K562 (cell line): ENCODE results near the gene LIG3. TPM values are rescaled to one million over a fixed set of nuclear protein-coding genes. Genes with fewer than 3 reads are reported as not detected.

Experiments
- ATAC-seq: fragments of 200-7000 bp; cut with Tn5 transposase; 3 replicates; pipeline ENCODE4 v1.9.1; 2020; ENCODE audit warnings: moderate library complexity
- BruUV-seq: library from RNA; stranded (reverse); fragments of 400-500 nt; replicated peaks from 2 replicates; lab custom pipeline; 2021; lab: Mats Ljungman, UMichigan
- CTCF ChIA-PET: fragments of 300-600 bp; formaldehyde crosslinking; extraction: SDS; loops from one replicate; lab custom pipeline; 2021; ENCODE audit warnings: low intra/inter-chr PET ratio; lab: Yijun Ruan, JAX
- POLR2A ChIA-PET: fragments of 300-600, 350-650 bp; sonication (Branson Sonifier 250); formaldehyde crosslinking; extraction: SDS; loops from one replicate; lab custom pipeline; 2021; ENCODE audit warnings: antibody characterized with exemption, inconsistent platforms; lab: Yijun Ruan, JAX
- DNase-seq, 4 experiments: peaks; one replicate each; pipeline versions ENCODE4 v3.0.0 to v3.0.0-alpha.2; 2011 to 2018; ENCODE audit warnings: low spot score in 3 of 4, mixed read lengths in 3 of 4; ENCODE audit errors: extremely low read depth in 1 of 4
- FAIRE-seq: peaks from 2 replicates; lab custom pipeline; 2011; peaks lifted over from hg19 to GRCh38; lab: Jason Lieb, UNC
- H2AFZ ChIP-seq: 2 replicates; pipeline ENCODE4 v1.6.0; 2011; ENCODE audit warnings: low read depth, low read length, control low read depth, inconsistent platforms
- H3K27ac ChIP-seq: fragments of 200-600 bp; 3 replicates; pipeline ENCODE4 v1.8.0; 2011; ENCODE audit warnings: low read depth, mild to moderate bottlenecking, control low read depth, inconsistent platforms, low read length, moderate library complexity, mixed read lengths; ENCODE audit errors: extremely low read depth
- H3K27me3 ChIP-seq, 2 experiments: fragments of 300-600 bp in 1 of 2; 2 replicates in 1 of 2; 3 replicates in 1 of 2; pipeline versions ENCODE4 v1.6.0 to v1.8.0; 2011; ENCODE audit warnings: inconsistent platforms in 2 of 2, low read length in 2 of 2, mild to moderate bottlenecking in 1 of 2, mixed read lengths in 1 of 2, moderate library complexity in 1 of 2; ENCODE audit not compliant: control insufficient read depth in 2 of 2, insufficient read depth in 2 of 2
- H3K36me3 ChIP-seq: fragments of 300-600 bp; 3 replicates; pipeline ENCODE4 v1.8.0; 2011; ENCODE audit warnings: mild to moderate bottlenecking, low read length, inconsistent platforms; ENCODE audit not compliant: control insufficient read depth, insufficient read depth
- H3K4me1 ChIP-seq, 2 experiments: fragments of 200-600 bp in 1 of 2; replicated peaks in 1 of 2; 2 replicates in 1 of 2; 3 replicates in 1 of 2; pipeline versions ENCODE4 v1.5.1 to v1.8.0; 2011; ENCODE audit warnings: inconsistent platforms in 2 of 2, low read length in 2 of 2, mild to moderate bottlenecking in 1 of 2, mixed read lengths in 1 of 2, moderate library complexity in 1 of 2; ENCODE audit not compliant: control insufficient read depth in 2 of 2, insufficient read depth in 2 of 2
- H3K4me2 ChIP-seq: 2 replicates; pipeline ENCODE4 v1.6.1; 2011; ENCODE audit warnings: low read length, control low read depth, inconsistent platforms, mixed read lengths; ENCODE audit not compliant: insufficient read depth
- H3K4me3 ChIP-seq: fragments of 200-600 bp; sonication (generic), shearing (Covaris generic); 2 replicates; pipeline ENCODE4 v1.5.1; 2016; ENCODE audit warnings: control low read depth, inconsistent platforms
- H3K79me2 ChIP-seq: fragments of 200-600 bp; 3 replicates; pipeline ENCODE4 v1.8.0; 2011; ENCODE audit warnings: low read length, inconsistent platforms; ENCODE audit not compliant: control insufficient read depth, insufficient read depth
- H3K9ac ChIP-seq, 2 experiments: 2 replicates each; pipeline versions ENCODE4 v1.6.0 to v1.6.1; 2011; ENCODE audit warnings: low read depth in 2 of 2, low read length in 2 of 2, control low read depth in 1 of 2, inconsistent platforms in 1 of 2, mild to moderate bottlenecking in 1 of 2, mixed read lengths in 1 of 2; ENCODE audit not compliant: insufficient read depth in 1 of 2
- H3K9me1 ChIP-seq: one replicate; pipeline ENCODE4 v1.6.0; 2011; ENCODE audit warnings: inconsistent platforms, mild to moderate bottlenecking, low read length, moderate library complexity; ENCODE audit not compliant: control insufficient read depth, insufficient read depth
- H3K9me3 ChIP-seq: replicated peaks from 2 replicates; pipeline ENCODE4 v1.5.1; 2011; ENCODE audit warnings: low read depth, low read length, inconsistent platforms; ENCODE audit not compliant: control insufficient read depth, insufficient read depth
- H4K20me1 ChIP-seq: replicated peaks from 2 replicates; pipeline ENCODE4 v1.6.1; 2011; ENCODE audit warnings: low read length, inconsistent platforms, mixed read lengths; ENCODE audit not compliant: control insufficient read depth, insufficient read depth
- BRD4 ChIP-seq: fragments of 200-600 bp; sonication (generic); IDR thresholded peaks from 2 replicates; pipeline ENCODE4 v1.6.1; 2017; ENCODE audit warnings: inconsistent platforms
- CBX2 ChIP-seq: fragments of 200-600 bp; sonication (generic); IDR thresholded peaks from one replicate; pipeline ENCODE4 v1.6.1; 2012; ENCODE audit warnings: mild to moderate bottlenecking, low read length, inconsistent platforms; ENCODE audit not compliant: insufficient read depth, poor library complexity, severe bottlenecking
- EZH2 ChIP-seq: IDR thresholded peaks from 2 replicates; pipeline ENCODE4 v1.6.1; 2012; ENCODE audit warnings: low read depth, mild to moderate bottlenecking, inconsistent platforms, low read length, borderline replicate concordance
- HDGF ChIP-seq: fragments of 450-650 bp; IDR thresholded peaks from 2 replicates; pipeline ENCODE4 v1.6.1; 2016
- MYC ChIP-seq, 2 experiments: fragments of 250-450 bp in 1 of 2; sonication (Bioruptor Pico) in 1 of 2; IDR thresholded peaks; 2 replicates each; pipeline versions ENCODE4 v1.5.1 to v1.6.1; 2012 to 2021; ENCODE audit warnings: low read depth in 2 of 2, borderline replicate concordance in 1 of 2, improper control_type of control experiment in 1 of 2, low read length in 1 of 2, mild to moderate bottlenecking in 1 of 2, moderate library complexity in 1 of 2
- NR3C1 ChIP-seq: sonication (generic); formaldehyde crosslinking; IDR thresholded peaks from 2 replicates; pipeline ENCODE4 v1.8.1; 2022; ENCODE audit warnings: missing genetic modification reagents
- POU5F1 ChIP-seq: fragments of 150-350 bp; IDR thresholded peaks from 2 replicates; pipeline ENCODE4 v1.6.1; 2014; ENCODE audit warnings: borderline replicate concordance, low read length, low read depth, mild to moderate bottlenecking; ENCODE audit not compliant: partially characterized antibody
- TRIM24 ChIP-seq, 2 experiments: fragments of 450-650 bp; IDR thresholded peaks; 2 replicates each; pipeline ENCODE4 v1.6.1; 2016
- ZC3H4 ChIP-seq: sonication (generic); formaldehyde crosslinking; IDR thresholded peaks from 2 replicates; pipeline ENCODE4 v1.9.0; 2021; ENCODE audit warnings: missing genetic modification reagents, borderline replicate concordance
- ZNF12 ChIP-seq: sonication (generic); formaldehyde crosslinking; IDR thresholded peaks from 2 replicates; pipeline ENCODE4 v1.4.0; 2020; ENCODE audit warnings: mild to moderate bottlenecking, missing genetic modification reagents
- ZNF75A ChIP-seq: fragments of 450-650 bp; formaldehyde crosslinking; IDR thresholded peaks from 2 replicates; pipeline ENCODE4 v1.4.0; 2020; ENCODE audit warnings: mild to moderate bottlenecking
- WGBS: fragments of 100-300 bp; shearing (Covaris generic); methylation state at CpG from one replicate; pipeline ENCODE4 v1.1.6; 2016; ENCODE audit warnings: low coverage, mixed read lengths; ENCODE audit not compliant: insufficient coverage; ENCODE audit errors: missing lambda C conversion rate; 5-methylcytosine and 5-hydroxymethylcytosine counted together
- in situ Hi-C: fragments of 300-500 bp; cut with MboI; formaldehyde crosslinking; loops from 4 replicates; pipeline ENCODE4 v1.15.0; 2018; ENCODE audit warnings: inconsistent platforms, mixed read lengths
- intact Hi-C: fragments of 100-400 bp; cut with micrococcal nuclease; formaldehyde crosslinking; loops from 2 replicates; pipeline ENCODE4 v1.14.2; 2022
- polyA plus RNA-seq, 8 experiments: library from polyadenylated mRNA; depleted of rRNA in 4 of 8; stranded (reverse) in 5 of 8; unstranded in 3 of 8; fragments of >200 nt; fragmentation: Nextera tagmentation in 2 of 8; fragmentation: Illumina TruSeq in 1 of 8; extraction: Ambion mirVana in 2 of 8; extraction: Trizol in 1 of 8; gene quantifications; 2 replicates each; pipeline versions ENCODE4 v1.2.1 to v1.2.3, GENCODE V29; 2011 to 2014; ENCODE audit warnings: inconsistent platforms in 1 of 8, missing spikeins in 1 of 8
- total RNA-seq, 7 experiments: library from RNA; depleted of rRNA in 6 of 7; stranded (reverse); fragments of >200 nt in 6 of 7; fragmentation: Illumina TruSeq in 2 of 7; extraction: Trizol in 2 of 7; gene quantifications; 2 replicates each; pipeline versions ENCODE4 v1.2.1 to v1.2.3, GENCODE V29; 2011 to 2021; ENCODE audit warnings: low replicate concordance in 1 of 7
- TF ChIP-seq, protein P1 (sequence below): fragments of 450-650 bp; IDR thresholded peaks from 2 replicates; pipeline ENCODE4 v1.7.1; 2018; ENCODE audit warnings: mild to moderate bottlenecking, low read depth; ENCODE audit not compliant: partially characterized antibody
- TF ChIP-seq, protein P2 (sequence below): fragments of 250-450 bp; sonication (Bioruptor Pico); IDR thresholded peaks from 2 replicates; pipeline ENCODE4 v1.4.0; 2020

LIG3 gene
- total and polyA plus RNA-seq, 9 of the 15 experiments (the other 6 are each of a cell fraction or from before 2014, with no cell fraction given): 7.6 to 75.0 (median 43.0) TPM

DNA sequence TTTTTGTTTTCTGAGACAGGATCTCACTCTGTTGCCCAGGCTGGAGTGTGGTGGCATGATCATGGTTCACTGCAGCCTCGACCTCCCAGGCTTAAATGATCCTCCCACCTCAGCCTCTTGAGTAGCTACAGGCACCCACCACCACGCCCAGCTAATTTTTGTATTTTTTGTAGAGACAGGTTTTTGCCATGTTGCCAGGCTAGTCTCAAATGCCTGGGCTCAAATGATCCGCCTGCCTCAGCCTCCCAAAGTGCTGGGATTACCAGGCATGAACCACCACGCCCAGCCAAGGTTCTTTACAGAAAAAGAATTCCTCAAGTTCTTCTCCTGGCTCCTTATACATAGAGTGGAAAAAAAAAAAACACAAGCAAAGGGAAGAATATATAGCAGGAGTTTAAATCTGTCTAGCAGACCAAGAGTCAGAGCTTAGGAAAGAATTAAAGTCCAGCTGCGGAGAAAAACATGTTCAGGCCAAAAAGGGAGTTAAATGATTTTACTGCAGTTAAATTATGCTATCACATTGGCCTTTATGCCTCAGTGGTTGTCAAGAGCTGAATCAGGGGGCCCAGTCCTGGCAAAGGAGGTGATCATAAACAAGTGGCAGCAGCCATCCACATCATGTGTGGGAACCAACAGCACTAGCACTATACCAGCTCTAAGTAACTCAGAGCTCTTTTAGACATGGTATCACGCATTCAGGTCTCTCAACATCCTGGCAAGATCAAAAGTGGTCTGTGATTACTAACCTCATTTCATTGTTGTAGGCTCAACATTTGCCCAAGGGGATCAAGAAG is 39.3 kb downstream of the LIG3 start:
- no peaks in the 10 kb centered on the region for H3K79me2 ChIP-seq
- ChIA-PET POLR2A (interaction anchor here (0.6 to 1.3 kb wide), 5 partner anchors 14 to 1054 kb away, joined by 3 to 5 read pairs (median 3); partner anchors contain the start of gene LIG3), CTCF (no interaction called here)
- no peak for ATAC-seq
- BruUV-seq: no TSS peak
- H2AFZ ChIP-seq: no peak overlapping the region
- H3K36me3 ChIP-seq: peaks cover 27% of the 10 kb centered on the region; the same call in 2 of the 3 replicates
- no peak for DNase-seq
- no peaks in the 10 kb centered on the region for H3K9me1 ChIP-seq
- H3K4me3 ChIP-seq: no peak overlapping the region
- in situ Hi-C loops: no loop called here
- H3K27ac ChIP-seq: no peak overlapping the region
- intact Hi-C loops: no loop called here
- no peak for FAIRE-seq
- H4K20me1 ChIP-seq: no peaks in the 10 kb centered on the region
- no peak overlapping the region for H3K9ac ChIP-seq
- WGBS: 69% methylated on average over 6 of the region's 6 CpGs
- no peaks in the 10 kb centered on the region for H3K27me3 ChIP-seq
- H3K4me1 ChIP-seq: no peaks in the 10 kb centered on the region
- H3K9me3 ChIP-seq: no peaks in the 10 kb centered on the region
- no peak overlapping the region for H3K4me2 ChIP-seq
- TF ChIP-seq TRIM24 (IDR thresholded peaks at IDR 0.05): no peak
- TF ChIP-seq HDGF: no peak
- no peak for TF ChIP-seq BRD4
- TF ChIP-seq, protein P1, sequence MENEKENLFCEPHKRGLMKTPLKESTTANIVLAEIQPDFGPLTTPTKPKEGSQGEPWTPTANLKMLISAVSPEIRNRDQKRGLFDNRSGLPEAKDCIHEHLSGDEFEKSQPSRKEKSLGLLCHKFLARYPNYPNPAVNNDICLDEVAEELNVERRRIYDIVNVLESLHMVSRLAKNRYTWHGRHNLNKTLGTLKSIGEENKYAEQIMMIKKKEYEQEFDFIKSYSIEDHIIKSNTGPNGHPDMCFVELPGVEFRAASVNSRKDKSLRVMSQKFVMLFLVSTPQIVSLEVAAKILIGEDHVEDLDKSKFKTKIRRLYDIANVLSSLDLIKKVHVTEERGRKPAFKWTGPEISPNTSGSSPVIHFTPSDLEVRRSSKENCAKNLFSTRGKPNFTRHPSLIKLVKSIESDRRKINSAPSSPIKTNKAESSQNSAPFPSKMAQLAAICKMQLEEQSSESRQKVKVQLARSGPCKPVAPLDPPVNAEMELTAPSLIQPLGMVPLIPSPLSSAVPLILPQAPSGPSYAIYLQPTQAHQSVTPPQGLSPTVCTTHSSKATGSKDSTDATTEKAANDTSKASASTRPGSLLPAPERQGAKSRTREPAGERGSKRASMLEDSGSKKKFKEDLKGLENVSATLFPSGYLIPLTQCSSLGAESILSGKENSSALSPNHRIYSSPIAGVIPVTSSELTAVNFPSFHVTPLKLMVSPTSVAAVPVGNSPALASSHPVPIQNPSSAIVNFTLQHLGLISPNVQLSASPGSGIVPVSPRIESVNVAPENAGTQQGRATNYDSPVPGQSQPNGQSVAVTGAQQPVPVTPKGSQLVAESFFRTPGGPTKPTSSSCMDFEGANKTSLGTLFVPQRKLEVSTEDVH: no peak
- TF ChIP-seq ZC3H4: no peak
- no peak for TF ChIP-seq ZNF12 (CRISPR knock-in tag)
- TF ChIP-seq ZNF75A (CRISPR knock-in tag): no peak
- TF ChIP-seq CBX2: no peak
- TF ChIP-seq POU5F1: no peak
- TF ChIP-seq, protein P2, sequence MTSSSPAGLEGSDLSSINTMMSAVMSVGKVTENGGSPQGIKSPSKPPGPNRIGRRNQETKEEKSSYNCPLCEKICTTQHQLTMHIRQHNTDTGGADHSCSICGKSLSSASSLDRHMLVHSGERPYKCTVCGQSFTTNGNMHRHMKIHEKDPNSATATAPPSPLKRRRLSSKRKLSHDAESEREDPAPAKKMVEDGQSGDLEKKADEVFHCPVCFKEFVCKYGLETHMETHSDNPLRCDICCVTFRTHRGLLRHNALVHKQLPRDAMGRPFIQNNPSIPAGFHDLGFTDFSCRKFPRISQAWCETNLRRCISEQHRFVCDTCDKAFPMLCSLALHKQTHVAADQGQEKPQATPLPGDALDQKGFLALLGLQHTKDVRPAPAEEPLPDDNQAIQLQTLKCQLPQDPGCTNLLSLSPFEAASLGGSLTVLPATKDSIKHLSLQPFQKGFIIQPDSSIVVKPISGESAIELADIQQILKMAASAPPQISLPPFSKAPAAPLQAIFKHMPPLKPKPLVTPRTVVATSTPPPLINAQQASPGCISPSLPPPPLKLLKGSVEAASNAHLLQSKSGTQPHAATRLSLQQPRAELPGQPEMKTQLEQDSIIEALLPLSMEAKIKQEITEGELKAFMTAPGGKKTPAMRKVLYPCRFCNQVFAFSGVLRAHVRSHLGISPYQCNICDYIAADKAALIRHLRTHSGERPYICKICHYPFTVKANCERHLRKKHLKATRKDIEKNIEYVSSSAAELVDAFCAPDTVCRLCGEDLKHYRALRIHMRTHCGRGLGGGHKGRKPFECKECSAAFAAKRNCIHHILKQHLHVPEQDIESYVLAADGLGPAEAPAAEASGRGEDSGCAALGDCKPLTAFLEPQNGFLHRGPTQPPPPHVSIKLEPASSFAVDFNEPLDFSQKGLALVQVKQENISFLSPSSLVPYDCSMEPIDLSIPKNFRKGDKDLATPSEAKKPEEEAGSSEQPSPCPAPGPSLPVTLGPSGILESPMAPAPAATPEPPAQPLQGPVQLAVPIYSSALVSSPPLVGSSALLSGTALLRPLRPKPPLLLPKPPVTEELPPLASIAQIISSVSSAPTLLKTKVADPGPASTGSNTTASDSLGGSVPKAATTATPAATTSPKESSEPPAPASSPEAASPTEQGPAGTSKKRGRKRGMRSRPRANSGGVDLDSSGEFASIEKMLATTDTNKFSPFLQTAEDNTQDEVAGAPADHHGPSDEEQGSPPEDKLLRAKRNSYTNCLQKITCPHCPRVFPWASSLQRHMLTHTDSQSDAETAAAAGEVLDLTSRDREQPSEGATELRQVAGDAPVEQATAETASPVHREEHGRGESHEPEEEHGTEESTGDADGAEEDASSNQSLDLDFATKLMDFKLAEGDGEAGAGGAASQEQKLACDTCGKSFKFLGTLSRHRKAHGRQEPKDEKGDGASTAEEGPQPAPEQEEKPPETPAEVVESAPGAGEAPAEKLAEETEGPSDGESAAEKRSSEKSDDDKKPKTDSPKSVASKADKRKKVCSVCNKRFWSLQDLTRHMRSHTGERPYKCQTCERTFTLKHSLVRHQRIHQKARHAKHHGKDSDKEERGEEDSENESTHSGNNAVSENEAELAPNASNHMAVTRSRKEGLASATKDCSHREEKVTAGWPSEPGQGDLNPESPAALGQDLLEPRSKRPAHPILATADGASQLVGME (CRISPR knock-in tag): no peak
- no peak for TF ChIP-seq MYC (IDR thresholded peaks at IDR 0.05; ENCODE audit: low read depth, low read length)
- TF ChIP-seq MYC (CRISPR knock-in tag; IDR thresholded peaks at IDR 0.05; ENCODE audit: borderline replicate concordance, low read depth): no peak
- no peak for TF ChIP-seq NR3C1
- no peak for TF ChIP-seq EZH2
